Stimulated activated CD4-positive, alpha-beta T cell treated with anti-CD3 and anti-CD28 coated beads, TNF-alpha, amount 100 ng/mL, for 1 hour (primary cell): ENCODE measurements around the gene CCDC152.

Source experiments
- DNase-seq, 3 donors: peaks; one replicate each; pipeline ENCODE4 v3.0.0-alpha.2; 2020; ENCODE audit warnings: low read depth in 3 of 3, low spot score in 1 of 3

CCDC152 gene

GRCh38 chr5:42779083-42779482 is 22.5 kb downstream of the CCDC152 start:
- DNase-seq = no peak

- DNase-seq = no peak
Observed at GRCh38 chr5:42781584-42781983, 25.0 kb downstream of the CCDC152 start.

- DNase-seq = no peak
Observed at GRCh38 chr5:42784132-42784531, 27.5 kb downstream of the CCDC152 start.

GRCh38 chr5:42785756-42786155 is 29.1 kb downstream of the CCDC152 start:
- DNase-seq = no peak

- DNase-seq = no peak
Observed at GRCh38 chr5:42787073-42787472, 30.5 kb downstream of the CCDC152 start.

GRCh38 chr5:42787845-42788244 is 31.2 kb downstream of the CCDC152 start:
- DNase-seq = no peak

- DNase-seq = no peak
Observed at GRCh38 chr5:42791151-42791550, 34.5 kb downstream of the CCDC152 start.

- DNase-seq = no peak
Observed at GRCh38 chr5:42798284-42799240, 41.9 kb downstream of the CCDC152 start.

GRCh38 chr5:42799241-42799608 is 42.6 kb downstream of the CCDC152 start:
- no peak for DNase-seq

GRCh38 chr5:42799668-42800114 is 43.1 kb downstream of the CCDC152 start:
- no peak for DNase-seq

GRCh38 chr5:42800748-42801330 is 44.2 kb downstream of the CCDC152 start:
- no peak for DNase-seq

- DNase-seq = no peak
Observed at GRCh38 chr5:42801516-42802166, 45.0 kb downstream of the CCDC152 start.

GRCh38 chr5:42804717-42805339 is 48.2 kb downstream of the CCDC152 start:
- DNase-seq = no peak

GRCh38 chr5:42806004-42806700 is 49.5 kb downstream of the CCDC152 start:
- no peak for DNase-seq

- no peak for DNase-seq
Observed at GRCh38 chr5:42806701-42807262, 50.2 kb downstream of the CCDC152 start.

GRCh38 chr5:42807722-42808447 is 51.3 kb downstream of the CCDC152 start:
- no peak for DNase-seq

- no peak for DNase-seq
Observed at GRCh38 chr5:42808888-42809611, 52.4 kb downstream of the CCDC152 start.

- no peak for DNase-seq
Observed at GRCh38 chr5:42810834-42811590, 54.4 kb downstream of the CCDC152 start.
